Measurements from ENCODE around the gene HEATR1.

DNA sequence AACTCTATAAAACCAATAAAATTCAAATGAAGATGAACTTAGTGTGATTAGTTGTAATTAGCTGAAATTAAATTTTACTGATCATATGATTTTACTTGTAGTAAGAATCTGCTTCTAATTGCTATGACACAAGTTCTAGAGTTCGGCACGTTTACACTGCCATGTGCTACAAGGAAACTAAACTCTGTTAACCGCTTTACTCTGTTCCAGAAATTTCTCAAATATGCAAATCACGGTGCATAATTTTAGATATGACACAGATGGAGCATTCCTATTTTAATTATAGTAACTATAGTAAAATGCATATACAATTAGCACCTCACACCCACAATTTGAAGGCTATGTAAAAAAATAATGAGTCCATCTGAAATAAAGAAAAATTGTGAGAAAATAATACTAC is 14.8 kb downstream of the HEATR1 start:
- TF ChIP-seq JUN (CRISPR knock-in tag; IDR thresholded peaks at IDR 0.05) (no peak), SP1 (CRISPR knock-in tag; conservative IDR thresholded peaks at IDR 0.05) (no peak), KAT7 (CRISPR knock-in tag; IDR thresholded peaks at IDR 0.05; ENCODE audit: borderline replicate concordance) (no peak), FOXK1 (CRISPR knock-in tag; IDR thresholded peaks at IDR 0.05) (no peak)
- TF ChIP-seq, protein P1, sequence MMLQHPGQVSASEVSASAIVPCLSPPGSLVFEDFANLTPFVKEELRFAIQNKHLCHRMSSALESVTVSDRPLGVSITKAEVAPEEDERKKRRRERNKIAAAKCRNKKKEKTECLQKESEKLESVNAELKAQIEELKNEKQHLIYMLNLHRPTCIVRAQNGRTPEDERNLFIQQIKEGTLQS (CRISPR knock-in tag; conservative IDR thresholded peaks at IDR 0.05), result no peak

Data from WTC11 (cell line).